Activated T-cell treated with anti-CD3 and anti-CD28 coated beads, Interleukin-2, amount 50 U/mL, for 72 hours (primary cell): ENCODE measurements around the gene NOS2. TPM values are rescaled to one million over a fixed set of nuclear protein-coding genes. Genes with fewer than 3 reads are reported as not detected.
"Not testable (repeated sequence)": the region's sequence is repeated elsewhere in the genome, so short reads cannot be mapped to it uniquely, and the experiment has no call there.

Experiments
- ATAC-seq, 2 donors: fragments of 150-1000 bp; cut with Tn5 transposase; replicated peaks in 1 of 2; 2 replicates each; pipeline ENCODE4 v1.10.0; 2021; ENCODE audit warnings: moderate library complexity in 2 of 2, mild to moderate bottlenecking in 1 of 2
- DNase-seq, 2 donors: peaks; one replicate each; pipeline ENCODE4 v3.0.0; 2021 to 2022; ENCODE audit warnings: mixed read lengths in 1 of 2
- H3K27ac Mint-ChIP-seq: one replicate; pipeline ENCODE4 v1.8.0; 2022; ENCODE audit warnings: mild to moderate bottlenecking, moderate library complexity, mixed read lengths
- H3K27me3 Mint-ChIP-seq: one replicate; pipeline ENCODE4 v1.8.0; 2022; ENCODE audit warnings: low read depth, mixed read lengths
- H3K36me3 Mint-ChIP-seq, 2 donors: one replicate each; pipeline ENCODE4 v1.8.0; 2022; ENCODE audit warnings: mixed read lengths in 2 of 2, mild to moderate bottlenecking in 1 of 2; ENCODE audit not compliant: insufficient read depth in 2 of 2
- H3K4me1 Mint-ChIP-seq: one replicate; pipeline ENCODE4 v1.8.0; 2022; ENCODE audit warnings: low read depth, mixed read lengths
- H3K4me3 Mint-ChIP-seq, 2 donors: one replicate each; pipeline ENCODE4 v1.8.0; 2022; ENCODE audit warnings: mild to moderate bottlenecking in 2 of 2, mixed read lengths in 2 of 2, moderate library complexity in 2 of 2
- H3K9me3 Mint-ChIP-seq, 2 donors: one replicate each; pipeline ENCODE4 v1.8.0; 2022; ENCODE audit warnings: mixed read lengths in 2 of 2
- total RNA-seq, 2 donors: library from RNA; stranded (reverse); gene quantifications; one replicate each; pipeline ENCODE4 v1.2.3, GENCODE V29; 2022

NOS2 gene
- under 1 TPM; 0.05 to 0.14 TPM for total RNA-seq

- DNase-seq: no peak
- no peaks in the 10 kb centered on the region for H3K36me3 Mint-ChIP-seq
- H3K27ac Mint-ChIP-seq: no peak within 1 kb of the TSS
- no peak for ATAC-seq
- peaks cover 8% of the 10 kb centered on the region for H3K4me1 Mint-ChIP-seq
- H3K9me3 Mint-ChIP-seq: no peaks in the 10 kb centered on the region
- no peak within 1 kb of the TSS for H3K4me3 Mint-ChIP-seq
- peaks cover 12% of the 10 kb centered on the region for H3K27me3 Mint-ChIP-seq
Observed at GRCh38 chr17:27800522-27800921, at the start of gene NOS2. TSS of gene NOS2 (minus strand) at chr17:27800529. CDS start at chr17:27798809, 1,720 bp downstream.

GRCh38 chr17:27849474-27850185 is 49.3 kb upstream of the NOS2 start:
- Mint-ChIP-seq H3K27ac (no peak overlapping the region), H3K4me1 (peaks cover 12% of the 10 kb centered on the region), H3K27me3 (no peaks in the 10 kb centered on the region), H3K36me3 (peaks cover 0 to 2% of the 10 kb centered on the region in 2 donors), H3K9me3 (no peaks in the 10 kb centered on the region), H3K4me3 (no peak overlapping the region)
- no peak for ATAC-seq
- DNase-seq: no peak

GRCh38 chr17:27848931-27849330 is 48.6 kb upstream of the NOS2 start:
- no peak for ATAC-seq

GRCh38 chr17:27846808-27847307 is 46.5 kb upstream of the NOS2 start:
- Mint-ChIP-seq H3K27ac (peak overlapping the region; percentile 71), H3K4me3 (peak overlapping the region; percentile 77 to 81), H3K4me1 (peaks cover 12% of the 10 kb centered on the region)
- H3K36me3 Mint-ChIP-seq, H3K9me3 Mint-ChIP-seq, ATAC-seq, DNase-seq, H3K27me3 Mint-ChIP-seq: not testable (repeated sequence)

More at GRCh38 chr17:27848931-27849330, 48.6 kb upstream of the NOS2 start:
- H3K36me3 Mint-ChIP-seq: peaks cover 0 to 2% of the 10 kb centered on the region in 2 donors
- no peaks in the 10 kb centered on the region for H3K27me3 Mint-ChIP-seq
- H3K4me3 Mint-ChIP-seq: no peak overlapping the region
- peaks cover 12% of the 10 kb centered on the region for H3K4me1 Mint-ChIP-seq
- DNase-seq: no peak
- no peak overlapping the region for H3K27ac Mint-ChIP-seq
- no peaks in the 10 kb centered on the region for H3K9me3 Mint-ChIP-seq

GRCh38 chr17:27846042-27846655 is 45.8 kb upstream of the NOS2 start:
- Mint-ChIP-seq H3K36me3 (peaks cover 0 to 2% of the 10 kb centered on the region in 2 donors), H3K9me3 (no peaks in the 10 kb centered on the region), H3K27me3 (no peaks in the 10 kb centered on the region), H3K4me3 (peak overlapping the region; percentile 77 to 81), H3K27ac (peak overlapping the region; percentile 71), H3K4me1 (peaks cover 12% of the 10 kb centered on the region)
- DNase-seq (peak in 1 of 2 donors; percentile 37), ATAC-seq (peak; percentile 23 to 59)

GRCh38 chr17:27845264-27846041 is 45.1 kb upstream of the NOS2 start:
- Mint-ChIP-seq H3K4me1 (peaks cover 12% of the 10 kb centered on the region), H3K36me3 (peaks cover 0 to 2% of the 10 kb centered on the region in 2 donors), H3K27ac (peak overlapping the region; percentile 71), H3K9me3 (no peaks in the 10 kb centered on the region), H3K4me3 (no peak overlapping the region), H3K27me3 (no peaks in the 10 kb centered on the region)
- DNase-seq (no peak), ATAC-seq (no peak)

GRCh38 chr17:27840688-27841087 is 40.4 kb upstream of the NOS2 start:
- Mint-ChIP-seq H3K4me3 (no peak overlapping the region), H3K27ac (no peak overlapping the region), H3K4me1 (no peaks in the 10 kb centered on the region), H3K9me3 (no peaks in the 10 kb centered on the region), H3K27me3 (no peaks in the 10 kb centered on the region), H3K36me3 (no peaks in the 10 kb centered on the region)
- no peak for ATAC-seq
- no peak for DNase-seq

GRCh38 chr17:27840406-27840678 is 40.0 kb upstream of the NOS2 start:
- ATAC-seq: peak; percentile 66 to 74
- DNase-seq, H3K9me3 Mint-ChIP-seq, H3K36me3 Mint-ChIP-seq, H3K27me3 Mint-ChIP-seq, H3K4me3 Mint-ChIP-seq, H3K27ac Mint-ChIP-seq, H3K4me1 Mint-ChIP-seq: not testable (repeated sequence)

- not testable (repeated sequence) for H3K9me3 Mint-ChIP-seq, H3K4me3 Mint-ChIP-seq, H3K36me3 Mint-ChIP-seq, H3K27ac Mint-ChIP-seq, DNase-seq, H3K27me3 Mint-ChIP-seq, H3K4me1 Mint-ChIP-seq
- ATAC-seq: peak; percentile 52 to 53
Observed at GRCh38 chr17:27839571-27840405, 39.5 kb upstream of the NOS2 start.

- H3K27ac Mint-ChIP-seq, DNase-seq, H3K9me3 Mint-ChIP-seq, H3K36me3 Mint-ChIP-seq, H3K27me3 Mint-ChIP-seq, H3K4me3 Mint-ChIP-seq, H3K4me1 Mint-ChIP-seq, ATAC-seq: not testable (repeated sequence)
Observed at GRCh38 chr17:27838607-27839006, 38.3 kb upstream of the NOS2 start.

GRCh38 chr17:27837769-27838168 is 37.4 kb upstream of the NOS2 start:
- H3K4me3 Mint-ChIP-seq, H3K27me3 Mint-ChIP-seq, DNase-seq, H3K27ac Mint-ChIP-seq, H3K9me3 Mint-ChIP-seq, ATAC-seq, H3K36me3 Mint-ChIP-seq, H3K4me1 Mint-ChIP-seq: not testable (repeated sequence)

GRCh38 chr17:27836651-27837050 is 36.3 kb upstream of the NOS2 start:
- Mint-ChIP-seq H3K36me3 (no peaks in the 10 kb centered on the region), H3K4me1 (no peaks in the 10 kb centered on the region), H3K27me3 (no peaks in the 10 kb centered on the region), H3K4me3 (no peak overlapping the region), H3K9me3 (peaks cover 3% of the 10 kb centered on the region in 2 donors), H3K27ac (no peak overlapping the region)
- ATAC-seq (no peak), DNase-seq (no peak)
